Activated CD8-positive, alpha-beta memory T cell treated with anti-CD3 and anti-CD28 coated beads, Interleukin-2, amount 50 U/mL, for 1 hour (primary cell): ENCODE data around the gene CCDC197.

Source experiments
- DNase-seq: peaks from one replicate; pipeline ENCODE4 v3.0.0-alpha.2; 2020; ENCODE audit errors: extremely low read depth

Gene CCDC197

DNA sequence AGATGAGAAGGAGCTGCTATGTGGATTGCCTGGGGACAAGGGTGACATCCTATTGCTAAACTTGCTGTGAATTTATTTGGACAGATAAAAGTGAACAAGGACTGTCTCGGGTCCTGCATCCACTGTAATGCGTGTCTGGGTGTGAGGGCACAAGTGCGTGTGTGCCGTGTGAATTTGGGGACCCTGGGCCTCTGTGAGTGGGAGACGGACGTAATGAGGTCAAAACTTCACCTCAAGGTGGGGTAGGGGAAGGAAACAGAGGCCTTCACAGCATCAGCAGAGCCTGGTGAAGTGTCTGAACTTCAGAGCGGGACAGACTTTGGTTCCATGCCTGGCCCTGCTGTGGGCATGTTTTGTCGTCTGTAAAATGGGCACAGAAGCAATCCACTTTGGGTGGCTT, 35.5 kb upstream of the CCDC197 start:
- no peak for DNase-seq

- no peak for DNase-seq
These were observed 34.1 kb upstream of the CCDC197 start for GRCh38 chr14:93962701-93963601.

DNA sequence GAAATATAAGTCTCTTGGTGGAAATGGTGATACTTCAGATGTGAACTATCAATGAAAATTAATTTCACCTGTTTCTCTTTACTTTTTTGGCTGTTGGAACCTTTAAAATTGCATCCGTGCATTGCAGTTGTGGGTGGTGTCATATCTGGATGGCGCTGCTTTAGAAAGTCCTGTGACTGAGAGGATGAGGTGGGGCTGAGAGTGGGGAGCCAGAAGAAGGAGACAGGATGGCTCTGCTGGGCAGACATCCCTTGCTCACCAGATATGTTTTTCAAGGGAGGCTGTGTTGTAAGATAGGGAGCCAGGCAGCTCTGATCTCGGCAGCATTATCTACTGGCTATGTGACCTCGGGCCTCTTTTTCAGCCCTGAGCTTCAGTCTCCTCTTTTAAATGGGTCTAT, 33.4 kb upstream of the CCDC197 start:
- no peak for DNase-seq

DNA sequence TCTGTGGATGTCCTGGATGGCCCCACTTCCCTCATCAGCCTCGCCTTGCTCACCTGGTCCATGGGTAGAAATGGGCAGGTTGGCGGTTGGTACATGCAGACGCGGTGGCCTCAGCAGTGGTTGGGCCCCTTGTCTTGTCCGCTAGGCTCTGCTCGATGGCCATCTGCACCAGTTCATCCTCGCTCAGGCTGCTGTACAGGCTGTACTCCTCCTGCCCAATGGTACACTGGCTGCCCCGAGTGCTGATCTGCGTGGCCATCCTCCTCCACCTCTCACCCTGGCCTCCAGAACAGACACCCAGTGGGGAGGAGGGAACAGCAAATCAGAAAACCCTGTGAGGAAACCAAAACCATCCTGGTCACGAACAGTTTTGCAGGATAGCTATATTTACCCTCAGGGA, 32.8 kb upstream of the CCDC197 start:
- DNase-seq = no peak

DNA sequence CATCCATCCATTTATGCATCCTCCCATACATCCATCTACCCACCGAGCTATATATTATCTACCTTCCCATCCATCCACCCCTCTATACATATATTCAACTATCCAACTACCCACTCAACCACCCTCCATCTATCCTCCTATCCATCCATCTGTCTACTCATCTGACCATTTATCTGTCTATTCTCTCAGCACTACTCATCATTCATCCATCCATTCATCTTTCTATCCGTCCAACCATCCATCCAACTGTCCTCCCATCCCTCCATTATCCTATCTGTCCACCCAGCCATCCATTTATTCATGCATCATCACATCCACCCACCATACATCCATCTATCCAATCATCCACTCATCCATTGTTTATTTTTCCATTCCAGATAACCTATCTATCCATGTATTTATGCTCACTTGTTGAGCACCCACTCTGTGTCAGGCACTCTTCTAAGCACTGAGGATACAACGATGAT, 32.2 kb upstream of the CCDC197 start:
- DNase-seq = no peak

DNA sequence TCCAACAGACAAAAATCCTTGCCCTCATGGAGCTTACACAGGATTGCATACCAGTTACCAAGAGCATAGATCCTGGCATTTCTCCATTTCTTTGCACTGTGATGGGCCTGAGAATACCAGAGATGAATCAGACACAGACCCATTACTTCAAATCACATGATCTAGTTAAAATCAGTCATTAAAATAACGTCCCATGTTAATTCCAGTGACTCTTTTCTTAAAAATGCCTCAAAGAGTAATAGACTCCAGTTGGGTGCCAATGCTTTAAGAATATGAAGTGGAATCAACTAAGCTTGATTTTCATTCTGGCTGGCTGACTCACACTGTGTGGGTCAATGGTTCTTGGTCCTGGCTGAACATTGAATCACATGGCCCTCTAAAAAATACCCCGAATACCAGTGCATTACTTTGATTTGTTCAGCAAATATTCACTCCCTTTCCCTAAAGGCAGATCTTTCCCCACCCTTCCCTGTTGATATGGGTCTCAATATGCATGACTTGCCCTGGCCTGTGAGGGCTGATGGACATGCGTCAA, 31.7 kb upstream of the CCDC197 start:
- DNase-seq = no peak

GRCh38 chr14:93965946-93966474, 31.1 kb upstream of the CCDC197 start:
- no peak for DNase-seq

DNA sequence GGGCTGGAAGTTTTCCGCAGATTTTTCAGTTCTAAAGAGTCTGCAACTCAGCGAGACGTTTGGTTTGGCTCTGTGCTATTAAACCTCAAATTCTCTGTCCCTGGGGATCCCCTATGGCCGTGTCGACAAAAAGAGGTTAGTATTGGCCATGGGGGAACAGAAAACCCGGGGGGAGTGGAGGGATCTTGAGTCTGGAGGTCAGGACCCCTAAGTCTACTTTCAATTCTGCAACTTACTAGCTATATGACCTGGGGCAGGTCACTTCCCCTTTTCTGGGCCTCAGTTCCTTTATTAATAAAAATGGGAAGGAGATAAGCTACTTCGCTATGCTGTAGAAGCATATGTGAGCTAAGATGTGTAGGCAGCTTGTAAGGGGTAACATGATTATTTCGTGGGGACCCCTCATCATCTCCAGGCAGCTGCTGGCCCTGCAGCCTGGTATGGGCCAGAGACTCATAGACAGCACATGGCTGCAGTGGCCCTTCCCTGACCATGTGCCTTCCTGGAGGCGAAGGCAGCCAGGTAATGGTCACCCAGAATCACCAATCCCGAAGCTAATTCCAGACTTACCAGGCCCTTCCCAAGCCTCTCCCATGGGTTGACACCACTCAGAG, 29.4 kb upstream of the CCDC197 start:
- DNase-seq = no peak

- DNase-seq = no peak
These were observed 27.8 kb upstream of the CCDC197 start for GRCh38 chr14:93969082-93969828.

DNA sequence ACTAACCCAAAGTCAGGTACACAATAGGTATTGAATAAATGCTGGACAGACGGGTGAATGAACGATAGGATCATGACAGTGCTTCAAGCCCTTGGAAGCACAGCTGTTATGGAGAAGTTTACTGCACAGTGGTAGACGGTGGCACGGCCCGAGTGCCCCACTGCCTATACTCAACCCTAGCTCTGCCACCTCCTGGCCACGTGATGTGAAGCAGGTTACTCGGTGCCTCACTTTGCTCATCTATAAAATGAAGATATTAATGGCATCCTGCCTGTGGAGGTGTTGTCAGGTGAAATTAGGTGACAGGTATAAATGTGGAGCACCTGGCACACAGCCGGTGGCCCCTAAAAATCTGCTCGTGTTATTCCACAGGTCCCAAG, 26.5 kb upstream of the CCDC197 start:
- no peak for DNase-seq

- no peak for DNase-seq
These were observed 26.0 kb upstream of the CCDC197 start for GRCh38 chr14:93970965-93971634.

DNA sequence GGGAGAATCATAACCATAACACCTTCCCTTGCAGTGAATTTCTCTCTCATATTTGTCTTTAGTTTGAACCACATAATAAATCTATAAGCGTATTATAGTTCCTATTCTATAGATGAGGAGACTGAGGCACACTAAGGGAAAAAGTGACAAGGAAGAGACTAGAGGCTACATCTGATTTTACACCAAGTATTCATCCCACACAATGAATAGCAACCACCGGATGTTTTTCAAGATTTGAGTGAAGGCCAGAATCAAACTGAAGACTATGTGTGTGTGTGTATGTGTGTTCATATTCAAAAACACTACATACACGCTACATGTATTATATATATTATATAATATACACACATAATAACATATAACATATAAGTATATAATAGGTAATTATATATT, 25.5 kb upstream of the CCDC197 start:
- no peak for DNase-seq

- no peak for DNase-seq
These were observed 24.4 kb upstream of the CCDC197 start for GRCh38 chr14:93972618-93973205.

- no peak for DNase-seq
These were observed 23.5 kb upstream of the CCDC197 start for GRCh38 chr14:93973607-93974006.

DNA sequence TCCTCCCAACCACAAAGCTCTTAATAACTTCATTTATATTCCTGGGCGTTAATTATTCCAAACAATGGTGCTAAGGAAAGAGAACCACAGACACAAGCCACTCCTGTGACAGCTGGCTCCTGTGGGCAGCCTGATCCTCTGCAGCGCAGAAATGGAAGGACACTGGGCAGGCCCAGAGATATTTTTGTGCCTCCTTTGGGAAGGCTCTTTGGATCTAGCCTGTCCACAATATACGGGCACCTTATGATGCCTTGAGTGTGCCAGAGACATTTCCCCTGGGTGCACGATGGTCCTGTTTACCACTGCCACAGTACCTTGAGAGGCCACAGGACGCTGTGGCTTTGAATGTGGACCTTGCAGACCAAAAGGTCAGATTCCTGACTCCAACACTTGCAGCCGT, 22.8 kb upstream of the CCDC197 start:
- no peak for DNase-seq

DNA sequence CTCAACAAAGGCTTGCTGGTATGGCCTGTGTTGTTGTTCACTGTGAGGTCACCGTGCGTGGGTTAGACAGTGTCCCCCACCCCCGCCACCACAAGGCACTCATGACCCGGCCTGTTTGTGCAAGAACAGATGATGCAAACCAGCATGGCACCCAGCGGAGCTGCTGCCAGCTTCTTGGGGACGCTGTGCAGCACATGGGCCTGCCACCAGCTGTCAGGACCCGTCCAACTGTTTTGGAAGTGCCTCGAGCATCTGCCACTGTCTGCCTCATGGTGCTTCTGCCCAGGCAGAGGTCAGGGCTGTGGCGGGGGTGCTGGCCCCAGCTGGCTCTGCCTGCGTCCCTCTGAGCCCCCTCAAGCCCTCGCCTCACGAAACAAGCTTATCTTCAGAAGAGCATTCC, 22.3 kb upstream of the CCDC197 start:
- DNase-seq = no peak

- DNase-seq = no peak
These were observed 21.2 kb upstream of the CCDC197 start for GRCh38 chr14:93975791-93976476.

DNA sequence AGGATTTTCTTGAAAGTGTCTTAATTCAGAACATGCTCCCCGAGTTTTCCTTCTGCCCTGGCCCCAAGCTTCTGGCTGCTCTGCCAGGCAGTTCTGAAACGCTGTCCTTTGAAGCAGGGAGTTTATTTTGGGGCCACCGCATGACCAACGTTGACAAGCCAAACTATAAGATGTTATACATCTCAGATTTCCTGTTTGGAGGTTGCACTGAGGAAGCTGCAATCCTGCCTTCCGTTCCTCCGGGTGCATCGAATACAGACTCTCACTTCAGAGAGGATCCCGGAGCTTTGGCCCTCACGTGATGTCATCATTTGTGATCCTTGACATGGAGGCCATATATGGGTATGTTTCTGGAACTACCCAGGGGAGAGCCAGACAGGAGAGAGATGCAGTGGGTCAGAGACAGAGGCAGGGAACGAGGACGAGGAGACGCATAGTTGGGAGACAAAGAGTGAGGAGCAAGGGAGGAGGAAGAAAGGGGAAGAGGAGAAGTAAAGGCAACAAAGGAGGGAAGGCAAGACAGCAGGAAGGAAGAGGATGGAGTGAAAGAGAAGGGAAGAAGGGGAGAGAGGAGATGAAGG, 20.5 kb upstream of the CCDC197 start, which contains the start of gene ASB2:
ASB2 (minus strand) TSS at position 94 of the 581 bp plus-strand sequence. CDS start 12,031 bp downstream, outside the sequence.
- DNase-seq = no peak

- no peak for DNase-seq
These were observed 19.9 kb upstream of the CCDC197 start for GRCh38 chr14:93977171-93977570.
